Upper lobe of left lung (tissue), 6 donors: ENCODE measurements around the gene MEAK7. TPM values are rescaled to one million over a fixed set of nuclear protein-coding genes. Genes with fewer than 3 reads are reported as not detected.

Experiments
- ATAC-seq, 2 donors: fragments of 200-7000 bp; cut with Tn5 transposase; one replicate each; pipeline ENCODE4 v1.9.1; 2022; ENCODE audit warnings: mild to moderate bottlenecking in 2 of 2, moderate library complexity in 2 of 2; ENCODE audit not compliant: low FRiP score in 2 of 2
- DNase-seq, 2 donors: peaks; one replicate each; pipeline ENCODE4 v3.0.0-alpha.2; 2019 to 2020
- H3K27ac ChIP-seq, 4 donors: fragments of 200-600 bp; sonication (generic); one replicate each; pipeline ENCODE4 v1.5.1; 2016 to 2019
- H3K27me3 ChIP-seq, 4 donors: fragments of 200-600 bp; sonication (generic); one replicate each; pipeline ENCODE4 v1.5.1; 2017 to 2019
- H3K36me3 ChIP-seq, 4 donors: fragments of 200-600 bp; sonication (generic); one replicate each; pipeline ENCODE4 v1.5.1; 2016 to 2019
- H3K4me1 ChIP-seq, 4 donors: fragments of 200-600 bp; sonication (generic); one replicate each; pipeline ENCODE4 v1.5.1; 2018 to 2019
- H3K4me3 ChIP-seq, 4 donors: fragments of 200-600 bp; sonication (generic); one replicate each; pipeline ENCODE4 v1.5.1; 2017 to 2019; ENCODE audit warnings: mild to moderate bottlenecking in 2 of 4, moderate library complexity in 1 of 4
- H3K9me3 ChIP-seq, 4 donors: fragments of 200-600 bp; sonication (generic); one replicate each; pipeline ENCODE4 v1.5.1; 2018 to 2019
- EP300 ChIP-seq, 4 donors: sonication (generic); formaldehyde crosslinking; IDR thresholded peaks; one replicate each; pipeline ENCODE4 v1.5.1; 2017; ENCODE audit warnings: antibody characterized with exemption in 4 of 4, control low read depth in 2 of 4
- POLR2A ChIP-seq, 4 donors: fragments of 450-650 bp; IDR thresholded peaks; one replicate each; pipeline ENCODE4 v1.5.1; 2016 to 2017; ENCODE audit warnings: antibody characterized with exemption in 4 of 4, mild to moderate bottlenecking in 2 of 4
- POLR2AphosphoS5 ChIP-seq, 2 donors: sonication (generic); formaldehyde crosslinking; IDR thresholded peaks; one replicate each; pipeline ENCODE4 v1.5.1; 2017; ENCODE audit warnings: antibody characterized with exemption in 2 of 2
- WGBS, 2 donors: methylation state at CpG; one replicate each; pipeline ENCODE4 v1.1.5; 2017 to 2018; 5-methylcytosine and 5-hydroxymethylcytosine counted together
- total RNA-seq, 6 donors: library from RNA; depleted of rRNA in 4 of 6; stranded (reverse); fragments of >200 nt in 4 of 6; gene quantifications; one replicate each; pipeline versions ENCODE4 v1.1.0 to v1.2.1, GENCODE V29; 2016 to 2021
- TF ChIP-seq, protein P1 (sequence below), 6 experiments: fragments of 450-650 bp in 4 of 6; fragments of 200-600 bp in 2 of 6; sonication (generic) in 2 of 6; IDR thresholded peaks; one replicate each; pipeline ENCODE4 v1.5.1; 2016 to 2019; ENCODE audit warnings: antibody characterized with exemption in 6 of 6
- donor health status: DM: no; HTN: no; CAD: no; lungs with moderate emphysema.
- donor health status: DM: no; HTN: yes; CAD: no; lungs with severe emphysema.

MEAK7 gene
- total RNA-seq, 6 donors from 2014 or later, result 8.5 to 32.8 (median 12.2) TPM

DNA sequence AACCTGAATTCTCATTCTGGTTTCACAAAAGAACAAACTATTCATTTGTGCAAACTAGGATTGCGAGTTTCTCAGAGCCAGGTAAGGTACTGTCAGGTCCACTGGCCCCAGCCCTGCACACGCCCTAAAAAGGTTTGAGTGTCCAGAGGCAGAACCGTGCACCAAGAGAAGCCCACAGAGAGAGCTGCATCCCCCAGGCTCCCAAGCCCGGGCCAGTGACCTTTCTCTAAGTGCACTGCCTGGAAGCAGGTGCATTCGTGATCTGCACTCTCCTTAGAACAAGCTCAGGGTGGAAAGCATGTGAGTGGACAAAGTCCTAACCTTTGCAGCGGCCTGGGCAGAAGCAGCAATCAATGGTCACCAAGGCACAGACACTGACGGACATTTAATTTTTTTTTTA is 26.8 kb downstream of the MEAK7 start:
- peaks cover 4 to 49% (median 9%) of the 10 kb centered on the region in 4 donors for H3K36me3 ChIP-seq
- TF ChIP-seq, protein P1, sequence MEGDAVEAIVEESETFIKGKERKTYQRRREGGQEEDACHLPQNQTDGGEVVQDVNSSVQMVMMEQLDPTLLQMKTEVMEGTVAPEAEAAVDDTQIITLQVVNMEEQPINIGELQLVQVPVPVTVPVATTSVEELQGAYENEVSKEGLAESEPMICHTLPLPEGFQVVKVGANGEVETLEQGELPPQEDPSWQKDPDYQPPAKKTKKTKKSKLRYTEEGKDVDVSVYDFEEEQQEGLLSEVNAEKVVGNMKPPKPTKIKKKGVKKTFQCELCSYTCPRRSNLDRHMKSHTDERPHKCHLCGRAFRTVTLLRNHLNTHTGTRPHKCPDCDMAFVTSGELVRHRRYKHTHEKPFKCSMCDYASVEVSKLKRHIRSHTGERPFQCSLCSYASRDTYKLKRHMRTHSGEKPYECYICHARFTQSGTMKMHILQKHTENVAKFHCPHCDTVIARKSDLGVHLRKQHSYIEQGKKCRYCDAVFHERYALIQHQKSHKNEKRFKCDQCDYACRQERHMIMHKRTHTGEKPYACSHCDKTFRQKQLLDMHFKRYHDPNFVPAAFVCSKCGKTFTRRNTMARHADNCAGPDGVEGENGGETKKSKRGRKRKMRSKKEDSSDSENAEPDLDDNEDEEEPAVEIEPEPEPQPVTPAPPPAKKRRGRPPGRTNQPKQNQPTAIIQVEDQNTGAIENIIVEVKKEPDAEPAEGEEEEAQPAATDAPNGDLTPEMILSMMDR (IDR thresholded peaks at IDR 0.05), result no peak
- TF ChIP-seq EP300 (IDR thresholded peaks at IDR 0.05) (no peak), POLR2AphosphoS5 (IDR thresholded peaks at IDR 0.05) (no peak), POLR2A (IDR thresholded peaks at IDR 0.05) (no peak)
- ATAC-seq (no peak), DNase-seq (peak in 1 of 2 donors; percentile 17)
- no peak overlapping the region for H3K27ac ChIP-seq
- H3K4me3 ChIP-seq, result no peak overlapping the region
- WGBS, 2 donors, result 78 to 86% methylated on average over 7 of the region's 7 CpGs
- H3K9me3 ChIP-seq, result no peaks in the 10 kb centered on the region
- H3K27me3 ChIP-seq, result no peaks in the 10 kb centered on the region
- no peaks in the 10 kb centered on the region for H3K4me1 ChIP-seq

DNA sequence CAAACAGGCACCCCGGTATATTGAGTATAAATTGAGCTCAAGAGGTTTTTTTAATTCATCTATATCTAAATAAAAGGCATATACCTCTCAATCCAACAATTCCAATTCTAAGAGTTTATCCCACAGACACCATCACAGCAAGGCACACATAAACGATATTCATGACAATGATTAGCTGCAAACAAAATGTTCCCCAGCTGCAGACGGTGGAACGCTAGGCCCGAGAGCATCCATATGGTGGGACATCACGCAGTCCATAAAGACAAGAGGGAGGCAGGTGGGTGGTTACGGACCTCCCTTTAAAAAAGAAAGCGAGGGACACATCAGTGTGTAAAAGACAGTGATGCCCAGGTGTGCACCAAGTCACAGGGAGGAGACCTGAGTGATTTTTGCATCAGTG is 28.1 kb downstream of the MEAK7 start:
- Histone ChIP-seq H3K4me3 (no peak overlapping the region), H3K27ac (no peak overlapping the region), H3K27me3 (no peaks in the 10 kb centered on the region), H3K36me3 (peaks cover 4 to 37% (median 7%) of the 10 kb centered on the region in 4 donors), H3K9me3 (no peaks in the 10 kb centered on the region), H3K4me1 (no peaks in the 10 kb centered on the region)
- TF ChIP-seq POLR2A (IDR thresholded peaks at IDR 0.05) (no peak), POLR2AphosphoS5 (IDR thresholded peaks at IDR 0.05) (no peak), EP300 (IDR thresholded peaks at IDR 0.05) (no peak)
- TF ChIP-seq, protein P1 (IDR thresholded peaks at IDR 0.05), result no peak
- no peak for ATAC-seq
- WGBS, 2 donors, result 89 to 90% methylated on average over 8 of the region's 8 CpGs
- peak in 1 of 2 donors; percentile 6 for DNase-seq

DNA sequence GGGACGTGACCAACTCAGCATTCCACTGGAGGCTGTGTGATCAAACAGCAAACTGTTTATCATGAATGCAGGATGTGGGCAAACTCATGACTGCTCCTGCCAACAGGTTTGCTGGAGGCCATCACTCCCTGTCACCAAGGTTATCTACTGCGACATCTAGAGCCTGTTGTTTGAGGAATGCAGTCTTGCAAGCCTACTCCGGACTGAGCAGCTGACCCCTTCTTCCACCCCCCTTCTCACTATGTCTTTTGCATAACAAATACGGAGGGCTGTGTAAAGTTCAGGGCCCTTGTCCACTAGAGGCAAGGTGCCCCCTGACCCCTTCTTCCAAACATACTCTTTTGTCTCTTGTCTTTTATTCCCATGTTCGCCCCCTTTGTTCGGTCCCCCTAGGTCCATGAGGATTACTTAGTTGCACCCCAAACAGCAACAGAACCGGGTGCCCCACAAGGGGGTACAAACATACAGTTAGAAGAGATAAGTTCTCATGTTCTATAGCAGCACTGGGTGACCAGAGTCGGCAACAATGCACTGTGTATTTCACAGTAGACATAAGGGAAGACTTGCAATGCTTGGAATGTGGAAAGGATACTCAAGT is 28.7 kb downstream of the MEAK7 start:
- H3K4me3 ChIP-seq, result no peak overlapping the region
- no peak for TF ChIP-seq POLR2AphosphoS5 (IDR thresholded peaks at IDR 0.05)
- TF ChIP-seq EP300 (IDR thresholded peaks at IDR 0.05), result no peak
- no peak for TF ChIP-seq POLR2A (IDR thresholded peaks at IDR 0.05)
- TF ChIP-seq, protein P1 (IDR thresholded peaks at IDR 0.05), result no peak
- H3K36me3 ChIP-seq, result peaks cover 0 to 30% (median 6%) of the 10 kb centered on the region in 4 donors
- ATAC-seq (no peak), DNase-seq (peak in 1 of 2 donors; percentile 14)
- 73 to 76% methylated on average over 8 of the region's 8 CpGs for WGBS, 2 donors
- no peaks in the 10 kb centered on the region for H3K9me3 ChIP-seq
- no peak overlapping the region for H3K27ac ChIP-seq
- H3K4me1 ChIP-seq, result no peaks in the 10 kb centered on the region
- H3K27me3 ChIP-seq, result no peaks in the 10 kb centered on the region

DNA sequence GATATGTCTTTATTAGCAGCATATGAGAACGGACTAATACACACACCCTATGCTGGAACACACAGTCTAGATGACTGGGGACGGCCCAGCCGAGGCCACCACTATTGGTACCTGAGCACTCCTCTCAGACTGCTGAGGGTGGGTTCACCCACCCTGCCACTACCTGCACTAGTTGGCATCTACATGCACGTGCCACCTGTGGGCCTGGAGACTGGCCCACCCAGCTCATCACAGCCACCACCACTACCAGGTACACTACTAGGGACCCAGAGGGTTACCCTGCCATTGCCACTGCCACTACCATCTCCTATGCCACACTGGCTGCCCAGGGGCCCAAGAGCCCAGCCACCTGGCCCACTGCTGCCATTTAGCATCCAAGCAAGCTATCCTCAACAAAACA is 32.5 kb downstream of the MEAK7 start:
- Histone ChIP-seq H3K4me1 (no peaks in the 10 kb centered on the region), H3K9me3 (peaks cover 0 to 9% (median 2%) of the 10 kb centered on the region in 4 donors), H3K27ac (no peak overlapping the region), H3K36me3 (peaks cover 0 to 4% (median 0%) of the 10 kb centered on the region in 4 donors), H3K27me3 (no peaks in the 10 kb centered on the region), H3K4me3 (no peak overlapping the region)
- DNase-seq, result peak in 1 of 2 donors; percentile 12
- WGBS, 2 donors, result 100% methylated on average over 1 to 4 of the region's 4 CpGs
- TF ChIP-seq EP300 (IDR thresholded peaks at IDR 0.05), result no peak
- TF ChIP-seq, protein P1 (IDR thresholded peaks at IDR 0.05), result no peak
- TF ChIP-seq POLR2AphosphoS5 (IDR thresholded peaks at IDR 0.05), result no peak
- TF ChIP-seq POLR2A (IDR thresholded peaks at IDR 0.05), result no peak
- no peak for ATAC-seq

DNA sequence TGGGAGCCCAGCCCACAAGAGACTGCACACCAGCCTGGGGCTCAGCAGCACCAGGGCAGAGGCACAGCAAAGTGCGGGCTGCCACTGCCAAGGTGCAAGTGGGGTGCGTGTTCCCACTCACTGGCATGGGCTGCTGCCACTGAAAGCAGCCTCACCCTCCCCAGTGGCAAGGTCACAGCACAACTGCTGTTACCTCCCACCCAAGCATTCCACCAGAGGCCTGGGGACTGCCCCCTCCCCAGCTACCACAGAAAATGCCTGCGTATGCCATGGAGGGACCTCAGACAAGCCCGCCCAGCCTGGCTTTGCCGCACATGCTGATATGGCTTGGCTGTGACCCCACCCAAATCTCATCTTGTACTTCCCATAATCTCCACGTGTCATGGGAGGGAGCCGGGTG is 33.1 kb downstream of the MEAK7 start:
- Histone ChIP-seq H3K27ac (no peak overlapping the region), H3K36me3 (peaks cover 0 to 4% (median 0%) of the 10 kb centered on the region in 4 donors), H3K9me3 (peaks cover 0 to 9% (median 5%) of the 10 kb centered on the region in 4 donors), H3K4me1 (no peaks in the 10 kb centered on the region), H3K27me3 (no peaks in the 10 kb centered on the region), H3K4me3 (no peak overlapping the region)
- WGBS, 2 donors, result 98 to 99% methylated on average over 5 to 6 of the region's 7 CpGs
- ATAC-seq, result peak in 1 of 2 donors; percentile 11
- TF ChIP-seq EP300 (IDR thresholded peaks at IDR 0.05), result no peak
- TF ChIP-seq, protein P1 (IDR thresholded peaks at IDR 0.05), result no peak
- no peak for TF ChIP-seq POLR2AphosphoS5 (IDR thresholded peaks at IDR 0.05)
- TF ChIP-seq POLR2A (IDR thresholded peaks at IDR 0.05), result no peak
- DNase-seq, result peak in 1 of 2 donors; percentile 11
